H9 (cell line): ENCODE data around the gene SLC28A3. TPM values are rescaled to one million over a fixed set of nuclear protein-coding genes. Genes with fewer than 3 reads are reported as not detected.
A peak's percentile ranks its signal among the peaks of the same experiment; 100 is the strongest.
"Not testable (repeated sequence)": the region's sequence is repeated elsewhere in the genome, so short reads cannot be mapped to it uniquely, and the experiment has no call there.

Source experiments
- DNase-seq: peaks from one replicate; pipeline ENCODE4 v3.0.0-alpha.2; 2017
- H2AFZ ChIP-seq: one replicate; pipeline ENCODE4 v1.6.1; 2013; ENCODE audit warnings: mild to moderate bottlenecking, low read length, control low read depth, moderate library complexity
- H2AK5ac ChIP-seq: 2 replicates; pipeline ENCODE4 v1.6.1; 2013; ENCODE audit warnings: low read length, control low read depth, mixed read lengths; ENCODE audit not compliant: insufficient read length
- H2BK120ac ChIP-seq: one replicate; pipeline ENCODE4 v1.6.1; 2013; ENCODE audit warnings: low read depth, mild to moderate bottlenecking, low read length, control low read depth, inconsistent platforms; ENCODE audit not compliant: poor library complexity, severe bottlenecking
- H2BK12ac ChIP-seq: 2 replicates; pipeline ENCODE4 v1.6.1; 2013; ENCODE audit warnings: low read length, control low read depth, mixed read lengths, low read depth; ENCODE audit not compliant: insufficient read length
- H2BK15ac ChIP-seq: 2 replicates; pipeline ENCODE4 v1.6.1; 2013; ENCODE audit warnings: low read depth, low read length, control low read depth
- H2BK20ac ChIP-seq: one replicate; pipeline ENCODE4 v1.6.1; 2013; ENCODE audit warnings: low read depth, mild to moderate bottlenecking, low read length, control low read depth, inconsistent platforms; ENCODE audit not compliant: poor library complexity, severe bottlenecking
- H2BK5ac ChIP-seq: 2 replicates; pipeline ENCODE4 v1.6.1; 2013; ENCODE audit warnings: low read length, control low read depth, mixed read lengths; ENCODE audit not compliant: insufficient read length
- H3K14ac ChIP-seq: 2 replicates; pipeline ENCODE4 v1.6.1; 2013; ENCODE audit warnings: low read length, control low read depth; ENCODE audit not compliant: insufficient read depth
- H3K18ac ChIP-seq: 2 replicates; pipeline ENCODE4 v1.6.1; 2013; ENCODE audit warnings: low read depth, mild to moderate bottlenecking, mixed read lengths, low read length, control low read depth; ENCODE audit not compliant: insufficient read length
- H3K23ac ChIP-seq: 2 replicates; pipeline ENCODE4 v1.6.1; 2013; ENCODE audit warnings: low read length, control low read depth, mixed read lengths, low read depth; ENCODE audit not compliant: insufficient read length
- H3K23me2 ChIP-seq: 2 replicates; pipeline ENCODE4 v1.6.1; 2013; ENCODE audit warnings: low read depth, mild to moderate bottlenecking, mixed read lengths, low read length, control low read depth; ENCODE audit not compliant: insufficient read length, poor library complexity, severe bottlenecking
- H3K27ac ChIP-seq: 2 replicates; pipeline ENCODE4 v1.5.1; 2013; ENCODE audit warnings: low read length, control low read depth, mixed read lengths, low read depth; ENCODE audit not compliant: insufficient read length
- H3K27me3 ChIP-seq: 2 replicates; pipeline ENCODE4 v1.6.1; 2013; ENCODE audit warnings: low read length, control low read depth, inconsistent platforms; ENCODE audit not compliant: insufficient read depth
- H3K4ac ChIP-seq: 2 replicates; pipeline ENCODE4 v1.6.1; 2013; ENCODE audit warnings: low read depth, mild to moderate bottlenecking, control low read depth, inconsistent platforms, low read length, moderate library complexity
- H3K4me1 ChIP-seq: 2 replicates; pipeline ENCODE4 v1.6.1; 2013; ENCODE audit warnings: low read length, control low read depth, inconsistent platforms; ENCODE audit not compliant: insufficient read depth
- H3K4me2 ChIP-seq: 2 replicates; pipeline ENCODE4 v1.6.1; 2013; ENCODE audit warnings: low read length, control low read depth, mixed read lengths; ENCODE audit not compliant: insufficient read length, insufficient read depth
- H3K56ac ChIP-seq: 2 replicates; pipeline ENCODE4 v1.6.1; 2013; ENCODE audit warnings: low read depth, mild to moderate bottlenecking, mixed read lengths, low read length, control low read depth; ENCODE audit not compliant: insufficient read length
- H3K79me1 ChIP-seq: 2 replicates; pipeline ENCODE4 v1.6.1; 2013; ENCODE audit warnings: low read depth, mild to moderate bottlenecking, moderate library complexity, low read length, control low read depth, inconsistent platforms; ENCODE audit not compliant: insufficient read depth, poor library complexity, severe bottlenecking
- H3K79me2 ChIP-seq: 2 replicates; pipeline ENCODE4 v1.6.1; 2013; ENCODE audit warnings: low read length, control low read depth, inconsistent platforms; ENCODE audit not compliant: insufficient read depth
- H3K9ac ChIP-seq: 2 replicates; pipeline ENCODE4 v1.6.1; 2013; ENCODE audit warnings: low read length, control low read depth, mixed read lengths; ENCODE audit not compliant: insufficient read length; ENCODE audit errors: extremely low read depth
- H3K9me3 ChIP-seq: one replicate; pipeline ENCODE4 v1.6.1; 2013; ENCODE audit warnings: low read depth, low read length, inconsistent platforms; ENCODE audit not compliant: control insufficient read depth
- H3T11ph ChIP-seq: one replicate; pipeline ENCODE4 v1.6.1; 2013; ENCODE audit warnings: mild to moderate bottlenecking, low read length, control low read depth, inconsistent platforms
- H4K20me1 ChIP-seq: one replicate; pipeline ENCODE4 v1.6.1; 2013; ENCODE audit not compliant: control insufficient read depth, insufficient read length, insufficient read depth
- H4K5ac ChIP-seq: 2 replicates; pipeline ENCODE4 v1.6.1; 2013; ENCODE audit warnings: low read depth, mild to moderate bottlenecking, mixed read lengths, low read length, control low read depth; ENCODE audit not compliant: insufficient read length
- H4K8ac ChIP-seq: replicated peaks from 2 replicates; pipeline ENCODE4 v1.6.1; 2013; ENCODE audit warnings: low read length, control low read depth, mixed read lengths, low read depth; ENCODE audit not compliant: insufficient read length
- H4K91ac ChIP-seq: 2 replicates; pipeline ENCODE4 v1.6.1; 2013; ENCODE audit warnings: low read depth, mild to moderate bottlenecking, moderate library complexity, mixed read lengths, low read length, control low read depth; ENCODE audit not compliant: insufficient read length
- H3K27ac Mint-ChIP-seq, 3 experiments: 2 replicates in 2 of 3; 3 replicates in 1 of 3; pipeline ENCODE4 v1.8.0; 2020 to 2021; ENCODE audit warnings: mixed read lengths in 3 of 3, mild to moderate bottlenecking in 1 of 3, moderate library complexity in 1 of 3
- H3K27me3 Mint-ChIP-seq: 2 replicates; pipeline ENCODE4 v1.8.0; 2021; ENCODE audit warnings: low read depth, mild to moderate bottlenecking, moderate library complexity, mixed read lengths
- H3K36me3 Mint-ChIP-seq, 3 experiments: 2 replicates in 2 of 3; 3 replicates in 1 of 3; pipeline ENCODE4 v1.8.0; 2020 to 2021; ENCODE audit warnings: low read depth in 3 of 3, mixed read lengths in 3 of 3; ENCODE audit not compliant: insufficient read depth in 1 of 3
- H3K4me1 Mint-ChIP-seq, 2 experiments: 2 replicates each; pipeline ENCODE4 v1.8.0; 2020; ENCODE audit warnings: mixed read lengths in 2 of 2
- H3K4me3 Mint-ChIP-seq, 2 experiments: 2 replicates in 1 of 2; 3 replicates in 1 of 2; pipeline ENCODE4 v1.8.0; 2020 to 2021; ENCODE audit warnings: mild to moderate bottlenecking in 2 of 2, mixed read lengths in 2 of 2, moderate library complexity in 1 of 2
- H3K9me3 Mint-ChIP-seq, 2 experiments: 2 replicates in 1 of 2; 3 replicates in 1 of 2; pipeline ENCODE4 v1.8.0; 2020; ENCODE audit warnings: mild to moderate bottlenecking in 2 of 2, mixed read lengths in 2 of 2, moderate library complexity in 1 of 2
- WGBS: extraction: QIAGEN DNeasy Blood & Tissue Kit; methylation state at CpG from one replicate; pipeline ENCODE4 v1.1.7; 2013; ENCODE audit warnings: missing lambda C conversion rate, low lambda C conversion rate, mixed read lengths; ENCODE audit not compliant: insufficient read length; ENCODE audit errors: extremely low coverage; 5-methylcytosine and 5-hydroxymethylcytosine counted together
- long read RNA-seq: library from polyadenylated mRNA; unstranded; transcript quantifications from one replicate; pipeline ENCODE4 v2.0.0, GENCODE V29; 2020
- total RNA-seq: library from RNA; stranded (reverse); gene quantifications from 2 replicates; pipeline ENCODE4 v1.2.1, GENCODE V29; 2021
- TF ChIP-seq, protein P1 (sequence below): fragments of 200-600 bp; sonication (generic); conservative IDR thresholded peaks from 3 replicates; pipeline ENCODE4 v1.8.0; 2021; ENCODE audit warnings: antibody characterized with exemption, mild to moderate bottlenecking

SLC28A3 gene
- not detected in 2 replicates for total RNA-seq
- long read RNA-seq, result 0 reads

DNA sequence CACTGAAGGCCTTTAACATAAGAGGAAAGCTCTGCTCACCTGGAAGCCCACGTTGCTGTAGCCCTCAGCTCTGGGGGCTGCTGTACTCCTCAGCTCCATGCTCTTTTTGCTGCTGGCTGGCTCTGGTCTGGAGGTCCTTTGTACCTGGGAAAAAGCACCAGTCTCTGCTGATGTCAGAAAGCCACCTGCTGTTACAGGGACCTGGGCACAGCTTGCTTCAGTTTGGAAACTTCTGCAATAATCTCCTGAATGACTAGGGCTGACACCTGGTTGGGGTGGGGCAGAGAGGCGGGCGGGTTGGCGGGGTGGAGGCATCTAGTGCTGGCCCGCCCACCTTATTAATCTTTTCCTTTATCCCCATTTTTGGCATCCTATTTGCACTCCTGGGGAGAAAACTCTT lies at the start of gene SLC28A3:
Gene SLC28A3 (minus strand): TSS at position 224 of the 400 bp plus-strand sequence. CDS start 125 bp downstream, at position 99.
- Histone ChIP-seq H3K27ac (no peak within 1 kb of the TSS), H3K14ac (peak within 1 kb of the TSS; percentile 52), H3K27me3 (no peaks in the 10 kb centered on the region), H2AFZ (no peak within 1 kb of the TSS), H3K9ac (no peak within 1 kb of the TSS), H3K79me2 (no peaks in the 10 kb centered on the region), H3K18ac (peak within 1 kb of the TSS; percentile 34), H3T11ph (no peak within 1 kb of the TSS), H3K56ac (no peak within 1 kb of the TSS), H3K4ac (no peak within 1 kb of the TSS), H3K4me2 (no peak within 1 kb of the TSS), H3K4me1 (no peaks in the 10 kb centered on the region; the same call in 1 of the 2 replicates), H3K23ac (no peak within 1 kb of the TSS), H3K9me3 (no peaks in the 10 kb centered on the region), H4K5ac (no peak within 1 kb of the TSS), H3K79me1 (no peaks in the 10 kb centered on the region), H4K8ac (no peak within 1 kb of the TSS), H4K91ac (no peak within 1 kb of the TSS), H2BK120ac (no peak within 1 kb of the TSS), H2BK5ac (no peak within 1 kb of the TSS), H4K20me1 (no peaks in the 10 kb centered on the region), H2AK5ac (peak within 1 kb of the TSS; percentile 30), H2BK12ac (no peak within 1 kb of the TSS), H3K23me2 (no peaks in the 10 kb centered on the region), H2BK15ac (no peak within 1 kb of the TSS), H2BK20ac (no peak within 1 kb of the TSS)
- no peak within 1 kb of the TSS; a peak in 1 of 5 replicates for H3K4me3 Mint-ChIP-seq
- no peaks in the 10 kb centered on the region for H3K36me3 Mint-ChIP-seq
- no peaks in the 10 kb centered on the region for H3K27me3 Mint-ChIP-seq
- TF ChIP-seq, protein P1, sequence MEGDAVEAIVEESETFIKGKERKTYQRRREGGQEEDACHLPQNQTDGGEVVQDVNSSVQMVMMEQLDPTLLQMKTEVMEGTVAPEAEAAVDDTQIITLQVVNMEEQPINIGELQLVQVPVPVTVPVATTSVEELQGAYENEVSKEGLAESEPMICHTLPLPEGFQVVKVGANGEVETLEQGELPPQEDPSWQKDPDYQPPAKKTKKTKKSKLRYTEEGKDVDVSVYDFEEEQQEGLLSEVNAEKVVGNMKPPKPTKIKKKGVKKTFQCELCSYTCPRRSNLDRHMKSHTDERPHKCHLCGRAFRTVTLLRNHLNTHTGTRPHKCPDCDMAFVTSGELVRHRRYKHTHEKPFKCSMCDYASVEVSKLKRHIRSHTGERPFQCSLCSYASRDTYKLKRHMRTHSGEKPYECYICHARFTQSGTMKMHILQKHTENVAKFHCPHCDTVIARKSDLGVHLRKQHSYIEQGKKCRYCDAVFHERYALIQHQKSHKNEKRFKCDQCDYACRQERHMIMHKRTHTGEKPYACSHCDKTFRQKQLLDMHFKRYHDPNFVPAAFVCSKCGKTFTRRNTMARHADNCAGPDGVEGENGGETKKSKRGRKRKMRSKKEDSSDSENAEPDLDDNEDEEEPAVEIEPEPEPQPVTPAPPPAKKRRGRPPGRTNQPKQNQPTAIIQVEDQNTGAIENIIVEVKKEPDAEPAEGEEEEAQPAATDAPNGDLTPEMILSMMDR, result no peak
- H3K9me3 Mint-ChIP-seq, result no peaks in the 10 kb centered on the region
- DNase-seq, result no peak
- H3K4me1 Mint-ChIP-seq, result peaks cover 13 to 15% of the 10 kb centered on the region in 2 experiments
- WGBS, result no CpG with 5 or more reads among the region's 5 CpGs
- H3K27ac Mint-ChIP-seq, result peak within 1 kb of the TSS in 2 of 3 experiments; percentile 44 to 58; a peak in 3 of 7 replicates

GRCh38 chr9:84390254-84390653 lies 49.7 kb upstream of the SLC28A3 start:
- not testable (repeated sequence) for H2AFZ ChIP-seq, H3K9me3 ChIP-seq, H3K23ac ChIP-seq, H2BK120ac ChIP-seq, H3K27me3 ChIP-seq, H3K4me3 Mint-ChIP-seq, H2BK20ac ChIP-seq, H2BK12ac ChIP-seq, H3T11ph ChIP-seq, H3K18ac ChIP-seq, H4K91ac ChIP-seq, H3K4me2 ChIP-seq, H3K4me1 ChIP-seq, H3K27me3 Mint-ChIP-seq, H2BK15ac ChIP-seq, H4K8ac ChIP-seq, H4K5ac ChIP-seq, H2AK5ac ChIP-seq, H3K27ac ChIP-seq, H3K56ac ChIP-seq, H3K9me3 Mint-ChIP-seq, DNase-seq, H3K14ac ChIP-seq, H3K79me2 ChIP-seq, H3K79me1 ChIP-seq, H3K36me3 Mint-ChIP-seq, H3K9ac ChIP-seq, H2BK5ac ChIP-seq, H3K4ac ChIP-seq, H3K23me2 ChIP-seq, H4K20me1 ChIP-seq
- WGBS, result no CpG with 5 or more reads among the region's 7 CpGs
- H3K27ac Mint-ChIP-seq, result peak overlapping the region in 1 of 3 experiments; percentile 19; a peak in 2 of 7 replicates
- H3K4me1 Mint-ChIP-seq, result peaks cover 9 to 18% of the 10 kb centered on the region in 2 experiments
